HepG2 (cell line): ENCODE data around the gene LGI2.

ENCODE experiments used
- GZF1 ChIP-seq: sonication (generic); formaldehyde crosslinking; IDR thresholded peaks from 2 replicates; pipeline ENCODE4 v1.5.1; 2020; ENCODE audit warnings: mild to moderate bottlenecking, missing genetic modification reagents
- PHF5A ChIP-seq: IDR thresholded peaks from one replicate; pipeline ENCODE4 v1.6.1; 2018; ENCODE audit warnings: low read depth, missing genetic modification reagents; ENCODE audit not compliant: unreplicated experiment
- POLR2AphosphoS5 ChIP-seq: IDR thresholded peaks from 2 replicates; pipeline ENCODE4 v1.6.1; 2012; ENCODE audit warnings: low read depth, low read length
- SMAD1 ChIP-seq: sonication (generic); formaldehyde crosslinking; IDR thresholded peaks from 2 replicates; pipeline ENCODE4 v1.4.0; 2020; ENCODE audit warnings: missing genetic modification reagents, low read depth, mild to moderate bottlenecking, borderline replicate concordance
- ZNF292 ChIP-seq: sonication (generic); formaldehyde crosslinking; IDR thresholded peaks from 2 replicates; pipeline ENCODE4 v1.8.1; 2022; ENCODE audit warnings: mild to moderate bottlenecking, low read depth, missing genetic modification reagents, borderline replicate concordance

DNA sequence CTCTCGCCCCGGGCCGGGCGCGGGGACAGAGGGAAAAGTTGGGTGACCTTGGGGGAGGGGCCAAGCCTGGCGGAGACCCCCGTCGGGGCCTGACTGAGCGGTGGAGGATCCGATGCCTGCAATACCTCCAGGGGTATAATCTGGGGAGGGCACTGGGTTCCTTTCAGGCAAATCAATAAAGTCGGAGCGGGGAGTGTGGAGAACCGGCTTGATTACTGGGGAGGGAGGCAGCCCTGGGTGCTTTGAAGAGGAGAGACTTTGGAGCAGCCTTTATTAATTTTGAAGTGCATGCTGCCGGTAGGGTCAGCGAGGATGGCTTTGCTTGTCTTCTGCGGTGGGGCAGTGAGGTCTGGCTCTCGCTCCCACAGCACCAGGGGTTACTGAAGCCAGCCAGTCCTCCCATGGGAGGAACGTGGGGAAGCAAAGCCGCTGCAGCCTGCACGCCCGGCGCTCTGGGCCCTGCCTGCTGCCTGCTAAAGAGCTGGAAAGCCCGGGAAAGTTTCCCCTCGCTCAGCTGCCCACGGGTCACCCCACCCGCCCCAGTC is 403 bp upstream of the LGI2 start:
- TF ChIP-seq SMAD1 (no peak), POLR2AphosphoS5 (no peak), GZF1 (no peak), PHF5A (CRISPR knock-in tag) (no peak), ZNF292 (CRISPR knock-in tag) (no peak)
